ENCODE results near the gene OR2V1.

- TF ChIP-seq, protein P1, sequence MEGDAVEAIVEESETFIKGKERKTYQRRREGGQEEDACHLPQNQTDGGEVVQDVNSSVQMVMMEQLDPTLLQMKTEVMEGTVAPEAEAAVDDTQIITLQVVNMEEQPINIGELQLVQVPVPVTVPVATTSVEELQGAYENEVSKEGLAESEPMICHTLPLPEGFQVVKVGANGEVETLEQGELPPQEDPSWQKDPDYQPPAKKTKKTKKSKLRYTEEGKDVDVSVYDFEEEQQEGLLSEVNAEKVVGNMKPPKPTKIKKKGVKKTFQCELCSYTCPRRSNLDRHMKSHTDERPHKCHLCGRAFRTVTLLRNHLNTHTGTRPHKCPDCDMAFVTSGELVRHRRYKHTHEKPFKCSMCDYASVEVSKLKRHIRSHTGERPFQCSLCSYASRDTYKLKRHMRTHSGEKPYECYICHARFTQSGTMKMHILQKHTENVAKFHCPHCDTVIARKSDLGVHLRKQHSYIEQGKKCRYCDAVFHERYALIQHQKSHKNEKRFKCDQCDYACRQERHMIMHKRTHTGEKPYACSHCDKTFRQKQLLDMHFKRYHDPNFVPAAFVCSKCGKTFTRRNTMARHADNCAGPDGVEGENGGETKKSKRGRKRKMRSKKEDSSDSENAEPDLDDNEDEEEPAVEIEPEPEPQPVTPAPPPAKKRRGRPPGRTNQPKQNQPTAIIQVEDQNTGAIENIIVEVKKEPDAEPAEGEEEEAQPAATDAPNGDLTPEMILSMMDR (IDR thresholded peaks at IDR 0.05) = no peak
- no peak for TF ChIP-seq POLR2A (IDR thresholded peaks at IDR 0.05)
Observed at GRCh38 chr5:181161534-181162175, 30.7 kb upstream of the OR2V1 start.
